GM15510 (cell line): ENCODE measurements around the gene HTR4.

ENCODE experiments used
- POLR2A ChIP-seq: IDR thresholded peaks from 3 replicates; pipeline ENCODE4 v1.6.1; 2011; ENCODE audit warnings: borderline replicate concordance; ENCODE audit not compliant: insufficient read length; ENCODE audit errors: extremely low read depth

HTR4 gene

DNA sequence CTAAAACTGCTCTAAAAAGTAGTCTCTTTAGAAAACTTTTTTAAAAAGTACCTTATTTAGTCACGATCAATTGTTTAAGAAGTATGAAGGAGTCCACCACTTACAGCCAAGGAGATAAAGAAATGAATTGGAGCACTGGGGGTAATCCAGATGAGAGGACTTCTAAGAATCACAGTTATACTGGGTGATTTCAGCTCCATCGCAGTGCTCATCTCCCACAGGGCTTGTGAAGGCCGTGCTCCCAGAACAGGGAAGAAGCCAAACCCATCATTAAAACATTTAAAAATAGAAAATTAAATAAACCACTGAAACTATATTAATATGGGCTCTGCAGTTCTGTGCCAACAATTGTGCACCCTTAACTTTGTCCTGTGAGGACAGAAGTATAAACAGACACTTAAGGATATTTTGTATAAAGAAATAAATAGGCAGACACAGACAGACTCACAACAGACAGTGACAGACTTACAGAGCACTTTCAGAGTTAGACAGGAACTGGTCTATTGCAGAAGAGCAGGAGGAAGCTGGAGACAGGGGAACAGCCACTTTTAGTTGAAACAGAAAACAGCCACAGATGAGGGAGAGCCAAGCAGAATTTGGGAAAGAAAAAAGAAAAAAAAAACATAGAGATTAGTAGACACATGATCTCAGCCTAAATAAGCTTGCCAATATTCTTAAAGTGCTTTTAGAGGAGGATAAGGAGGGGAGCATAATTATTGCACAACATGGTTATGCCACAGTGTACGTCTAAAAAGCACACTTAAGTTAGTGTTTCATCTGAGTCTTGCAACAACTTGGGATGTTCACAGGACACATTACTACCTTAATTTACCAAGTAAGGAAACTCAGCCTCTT, 188.7 kb downstream of the HTR4 start:
- TF ChIP-seq POLR2A = no peak

DNA sequence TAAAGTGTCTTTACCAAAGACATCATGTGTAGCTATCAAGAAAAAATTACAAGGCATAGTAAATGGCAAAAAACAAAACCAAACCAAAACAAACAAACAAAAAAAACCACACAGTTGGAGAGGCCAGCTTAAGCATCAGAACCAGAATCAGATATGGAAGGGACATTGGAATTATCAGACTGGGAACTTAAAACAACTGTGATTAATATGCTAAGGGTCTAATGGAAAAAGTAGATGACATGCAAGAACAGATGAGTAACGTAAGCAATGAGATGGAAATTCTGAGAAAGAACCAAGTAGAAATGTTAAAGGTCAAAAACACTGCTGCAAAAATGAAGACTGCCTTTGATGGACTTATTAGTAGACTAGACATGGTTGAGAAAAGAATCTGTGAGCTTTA, 194.7 kb downstream of the HTR4 start:
- TF ChIP-seq POLR2A = no peak

DNA sequence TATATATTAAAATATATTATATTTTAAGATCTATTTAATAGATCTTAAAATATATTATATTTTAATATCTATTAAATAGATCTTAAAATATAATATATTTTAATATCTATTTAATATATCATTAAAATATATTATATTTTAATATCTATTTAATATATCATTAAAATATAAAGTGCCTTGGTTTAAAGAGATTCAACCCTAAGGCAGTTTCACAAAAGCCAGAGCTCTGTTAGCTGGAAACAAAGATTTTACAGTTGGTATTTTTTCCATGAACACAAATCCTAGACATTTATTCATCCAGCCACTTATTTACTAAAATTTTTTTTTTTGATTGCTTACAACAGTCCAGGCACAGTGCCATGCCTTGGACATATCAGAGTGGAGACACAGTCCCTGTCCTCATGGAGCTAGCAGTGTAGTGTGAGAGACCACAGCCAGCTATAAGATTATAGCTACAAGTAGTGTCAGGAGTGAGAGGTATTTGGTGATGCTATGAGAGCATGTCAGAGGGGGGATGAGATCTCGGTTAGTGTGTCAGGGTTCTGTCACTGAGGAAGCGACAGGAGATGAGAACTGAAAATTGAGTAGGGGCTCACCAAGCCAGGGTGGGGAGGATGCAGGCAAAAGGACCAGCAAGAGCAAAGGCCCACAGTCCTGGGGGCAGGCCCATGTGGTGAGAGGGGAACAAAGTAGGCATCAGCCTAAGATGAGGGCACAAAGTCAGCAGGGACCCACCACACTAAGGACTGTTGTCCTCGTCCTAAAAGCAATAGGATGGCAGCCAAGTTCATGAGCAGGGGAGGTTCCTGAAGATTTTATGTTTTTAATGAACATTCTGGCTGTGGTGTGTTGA, 196.1 kb downstream of the HTR4 start:
- no peak for TF ChIP-seq POLR2A

DNA sequence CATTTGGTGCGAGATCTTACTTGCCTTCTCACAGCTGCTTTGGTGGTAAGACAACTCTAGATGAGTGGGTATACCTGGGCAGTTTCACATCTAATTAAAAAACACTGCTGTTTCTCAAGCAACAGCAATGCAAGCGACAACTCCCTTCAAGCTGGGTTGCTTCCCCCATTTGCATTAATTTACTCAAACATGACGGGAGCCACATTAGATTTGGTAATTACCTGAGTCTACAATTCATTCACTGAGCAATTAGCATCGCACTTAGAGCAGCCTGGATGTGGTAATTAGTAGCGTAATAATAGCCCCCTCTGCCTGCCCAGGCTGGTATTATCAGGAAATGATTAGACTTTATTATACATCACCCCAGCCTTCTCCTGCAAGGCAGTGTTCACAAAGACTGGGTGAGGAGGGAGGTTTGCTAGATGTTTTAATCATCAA, 197.1 kb downstream of the HTR4 start:
- no peak for TF ChIP-seq POLR2A

DNA sequence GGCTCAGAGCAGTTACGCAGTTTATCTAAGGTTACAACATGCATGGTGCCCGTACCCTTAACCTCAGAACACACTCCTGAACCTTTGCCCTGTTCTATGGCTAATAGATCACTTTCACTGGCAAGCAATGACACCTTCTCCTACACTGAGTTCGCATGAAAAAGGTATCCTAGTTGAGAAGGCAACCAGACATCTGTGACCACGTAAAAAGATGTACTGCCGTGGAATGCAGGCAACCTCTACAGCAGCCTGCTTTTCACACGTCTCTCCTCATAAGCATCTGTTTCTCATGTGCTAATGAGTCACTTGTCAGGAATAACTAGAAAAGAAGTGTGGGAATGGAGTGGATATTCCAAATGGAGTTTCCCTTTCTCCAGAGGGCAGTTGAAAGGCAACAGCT, 199.1 kb downstream of the HTR4 start:
- no peak for TF ChIP-seq POLR2A

DNA sequence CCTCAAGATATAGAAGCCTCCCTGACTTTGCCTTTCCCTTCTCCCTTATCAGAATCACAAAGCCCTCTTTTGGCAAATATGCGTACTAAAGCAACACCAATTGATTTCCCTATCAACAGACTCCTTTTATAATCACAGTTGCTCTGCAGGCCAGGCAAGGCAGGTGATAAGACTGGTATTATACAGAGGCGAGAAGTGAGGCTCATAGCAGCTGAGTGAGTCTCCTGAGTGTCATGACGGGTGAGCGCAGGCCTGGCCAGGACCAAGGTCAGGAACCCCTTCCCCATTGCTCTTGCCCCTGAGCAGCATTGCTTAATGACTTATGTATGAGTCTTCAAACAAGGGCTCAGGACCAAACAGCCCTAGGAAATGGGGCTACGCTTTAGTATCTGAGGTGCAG, 199.8 kb downstream of the HTR4 start:
- no peak for TF ChIP-seq POLR2A

DNA sequence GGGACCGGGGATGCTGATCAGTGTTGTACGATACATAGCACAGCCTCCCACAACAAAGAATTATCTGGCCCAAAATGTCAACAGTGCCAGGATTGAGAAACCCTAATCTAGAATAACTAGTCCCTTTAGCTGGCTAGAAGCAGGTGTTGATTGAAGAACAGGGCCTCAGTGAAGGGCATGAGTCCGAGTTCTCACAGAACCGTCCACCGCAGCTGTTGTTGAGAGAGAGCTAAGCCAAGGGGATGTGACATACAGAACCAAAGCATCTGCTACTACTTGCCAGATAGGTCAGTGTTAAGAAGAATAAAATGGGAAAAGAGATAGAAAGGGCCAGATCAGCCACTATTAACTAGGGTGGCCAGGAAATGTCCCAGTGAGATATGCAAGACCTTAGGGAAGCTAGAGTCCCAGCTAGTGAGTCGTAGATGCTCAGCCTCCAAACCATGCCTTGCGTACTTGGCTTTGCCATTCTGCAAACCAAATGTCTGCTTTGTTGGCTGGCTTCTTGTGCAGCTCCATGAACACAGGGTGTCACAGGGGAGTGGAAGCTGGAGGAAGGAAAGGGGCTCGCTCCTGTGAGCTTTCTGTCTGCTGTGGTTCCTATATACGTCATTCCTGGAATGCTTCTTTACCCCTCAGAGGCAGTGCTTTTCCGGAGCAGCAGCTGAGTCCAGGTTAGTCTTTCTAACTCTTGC, 201.7 kb downstream of the HTR4 start:
- TF ChIP-seq POLR2A = no peak

DNA sequence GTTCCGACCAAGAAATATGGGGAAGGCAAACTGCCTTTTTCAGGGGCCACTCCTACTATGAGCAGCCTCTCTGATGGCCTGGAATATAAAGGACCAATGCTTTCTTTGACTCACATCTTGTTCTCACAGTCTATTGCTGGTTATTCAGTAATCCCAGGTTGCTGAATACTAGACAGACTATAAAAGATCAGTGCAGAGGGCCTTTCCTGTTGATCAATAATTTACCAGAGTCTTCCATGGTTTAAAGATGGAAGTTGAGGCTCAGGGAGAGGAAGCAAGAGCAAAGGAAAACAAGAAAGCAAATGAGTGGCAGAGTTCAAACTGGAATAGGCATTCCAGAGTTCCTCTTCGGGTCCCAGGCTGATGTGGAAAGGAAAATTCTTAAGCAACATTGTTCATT, 207.7 kb downstream of the HTR4 start:
- TF ChIP-seq POLR2A = no peak

DNA sequence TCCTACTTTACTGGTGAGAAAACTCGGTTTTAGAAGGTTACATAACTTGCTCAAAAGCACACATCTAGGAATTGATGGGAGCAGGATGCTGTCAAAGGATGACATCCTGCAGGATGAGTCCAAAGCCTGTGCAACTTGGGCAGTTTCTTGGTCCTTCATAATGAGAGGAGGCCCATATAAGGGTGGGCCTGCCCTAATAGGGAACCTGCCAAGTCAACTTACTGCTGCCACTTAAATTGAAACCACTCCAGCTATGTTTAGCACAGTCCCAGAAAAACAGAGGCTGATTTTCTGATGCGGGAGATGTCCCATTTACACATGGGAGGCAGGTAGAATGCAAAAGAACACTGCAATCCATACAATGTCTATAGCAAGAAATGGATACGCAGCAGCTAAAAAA, 208.7 kb downstream of the HTR4 start:
- TF ChIP-seq POLR2A = no peak

DNA sequence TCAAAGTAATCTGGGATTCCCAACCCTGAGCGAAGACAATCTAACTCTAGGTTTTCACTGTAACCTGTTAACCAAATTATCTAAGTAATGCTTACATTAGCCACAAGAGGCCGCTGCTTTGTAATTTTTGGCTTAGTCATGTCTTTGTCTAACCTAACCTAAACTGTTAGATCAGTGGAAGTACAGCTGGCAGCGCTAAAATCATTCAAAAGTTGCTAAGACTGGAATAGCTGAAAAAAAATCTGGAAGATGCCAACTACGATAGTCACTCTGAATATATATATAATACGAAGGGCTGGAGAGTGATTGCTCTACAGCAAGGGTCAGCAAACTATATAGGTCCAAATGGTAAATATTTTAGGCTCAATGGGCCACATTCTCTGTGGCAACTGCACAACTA, 210.3 kb downstream of the HTR4 start:
- TF ChIP-seq POLR2A = no peak

DNA sequence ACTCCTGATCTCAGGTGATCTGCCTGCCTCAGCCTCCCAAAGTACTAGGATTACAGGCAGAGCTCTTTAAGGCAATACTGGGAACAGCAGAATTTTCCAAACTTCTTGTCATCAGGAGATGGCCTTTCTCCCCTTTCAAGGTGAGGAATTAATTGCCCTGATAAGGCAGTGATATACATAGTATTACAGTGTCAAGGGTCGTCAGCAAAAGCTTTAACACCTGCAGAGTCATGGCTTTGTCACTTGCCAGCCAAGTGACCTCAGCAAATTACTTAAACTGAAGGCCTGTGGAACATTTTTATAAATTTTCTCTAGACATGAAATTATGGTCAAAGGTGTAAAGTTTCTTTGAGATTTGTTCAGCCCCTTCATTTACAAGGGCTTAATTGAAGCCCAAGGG, 211.1 kb downstream of the HTR4 start:
- no peak for TF ChIP-seq POLR2A

DNA sequence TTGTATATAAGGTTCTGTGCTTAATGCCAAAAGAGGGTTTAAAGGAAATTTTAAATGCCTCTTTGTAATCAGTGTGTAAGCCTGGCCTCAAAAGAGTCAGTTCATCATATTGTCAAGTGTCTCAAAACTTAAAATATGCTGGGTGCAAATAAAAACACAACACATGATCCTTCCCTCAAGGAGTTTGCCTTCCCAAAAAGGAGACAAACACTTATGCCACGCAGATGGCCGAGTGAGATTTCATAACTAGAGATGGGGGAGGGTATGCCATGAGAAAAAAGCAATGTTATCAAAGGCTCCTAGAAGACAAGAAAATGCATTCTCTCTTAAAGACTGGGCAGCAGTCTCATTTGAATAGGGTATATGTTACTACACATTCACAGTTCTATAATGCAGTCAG, 215.4 kb downstream of the HTR4 start:
- TF ChIP-seq POLR2A = no peak

DNA sequence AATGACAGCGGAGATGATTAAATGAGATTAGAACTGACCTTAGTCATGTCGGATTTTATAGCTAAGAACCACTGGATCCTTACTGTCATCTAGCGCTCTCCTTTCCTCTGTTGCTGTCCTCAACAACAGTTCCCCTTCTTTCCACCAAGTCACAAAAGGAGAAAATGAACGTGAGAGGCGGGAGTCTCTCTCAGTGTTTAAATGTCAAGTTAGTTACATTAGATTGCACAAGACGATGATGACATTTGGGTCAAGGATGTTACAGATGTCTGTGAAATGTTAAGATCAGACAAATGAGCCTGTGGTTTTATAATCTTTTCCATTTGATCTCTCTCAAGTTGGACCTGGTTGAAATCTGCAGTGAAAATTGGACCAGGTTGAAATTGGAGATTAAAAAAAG, 217.1 kb downstream of the HTR4 start:
- TF ChIP-seq POLR2A = no peak

DNA sequence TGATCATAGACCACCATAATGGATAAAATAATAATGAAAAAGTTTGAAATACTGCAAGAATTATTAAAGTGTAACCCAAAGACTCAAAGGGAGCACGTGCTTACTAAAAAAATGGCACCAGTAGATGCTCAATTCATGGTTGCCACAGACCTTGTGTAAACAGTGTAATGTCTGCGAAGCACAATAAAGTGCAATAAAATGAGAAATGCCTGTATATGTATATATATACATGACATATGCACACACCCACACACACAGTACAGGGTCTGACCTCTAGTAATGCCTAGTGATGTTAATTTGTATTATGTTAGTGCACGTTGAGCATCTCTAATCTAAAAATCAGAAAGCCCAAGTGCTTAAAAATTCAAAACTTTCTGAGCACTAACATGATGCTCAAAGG, 218.3 kb downstream of the HTR4 start:
- no peak for TF ChIP-seq POLR2A

DNA sequence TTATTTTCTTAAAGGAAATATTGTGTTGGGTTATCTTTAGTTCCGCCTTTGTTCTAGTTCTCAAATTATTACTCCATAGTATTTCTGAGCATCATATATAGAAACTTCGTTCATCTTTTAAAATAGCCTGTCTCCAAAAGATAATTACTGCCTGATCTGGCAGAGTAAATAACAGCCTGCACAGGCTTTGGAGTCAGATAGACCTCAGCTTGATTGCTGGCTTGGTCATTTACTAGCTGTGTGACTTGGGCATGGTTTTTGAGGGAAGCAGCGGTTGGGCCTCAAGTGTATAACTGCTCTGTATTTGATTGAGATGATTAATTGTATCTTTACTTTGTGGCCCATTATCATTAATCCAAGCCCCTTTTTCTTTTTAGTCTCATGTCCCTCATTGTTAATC, 220.5 kb downstream of the HTR4 start:
- no peak for TF ChIP-seq POLR2A
